Esophagus squamous epithelium (tissue), 5 donors: Measurements from ENCODE around the gene CERS3. TPM values are rescaled to one million over a fixed set of nuclear protein-coding genes. Genes with fewer than 3 reads are reported as not detected.

ENCODE experiments used
- DNase-seq: peaks from one replicate; lab custom pipeline; 2025; lab: John Stamatoyannopoulos, UW
- H3K27ac ChIP-seq, 4 donors: fragments of 200-600 bp; sonication (generic); one replicate each; pipeline ENCODE4 v1.5.1; 2016 to 2019; ENCODE audit warnings: mild to moderate bottlenecking in 1 of 4
- H3K27me3 ChIP-seq, 4 donors: fragments of 200-600 bp; sonication (generic); 1 replicate in 3 of 4; 2 replicates in 1 of 4; pipeline versions ENCODE4 v1.5.1 to v1.6.0; 2017 to 2021; ENCODE audit warnings: antibody characterized with exemption in 1 of 4
- H3K36me3 ChIP-seq, 3 donors: fragments of 200-600 bp; sonication (generic); one replicate each; pipeline ENCODE4 v1.5.1; 2016 to 2019
- H3K4me1 ChIP-seq, 3 donors: fragments of 200-600 bp; sonication (generic); one replicate each; pipeline ENCODE4 v1.5.1; 2017 to 2019
- H3K4me3 ChIP-seq, 4 donors: fragments of 200-600 bp; sonication (generic); 1 replicate in 3 of 4; 2 replicates in 1 of 4; pipeline ENCODE4 v1.5.1; 2016 to 2019; ENCODE audit warnings: mild to moderate bottlenecking in 2 of 4, moderate library complexity in 1 of 4
- H3K9me3 ChIP-seq, 3 donors: fragments of 200-600 bp; sonication (generic); one replicate each; pipeline ENCODE4 v1.5.1; 2016 to 2019
- POLR2A ChIP-seq, 4 donors: fragments of 450-650 bp; IDR thresholded peaks; one replicate each; pipeline ENCODE4 v1.6.1; 2017; ENCODE audit warnings: antibody characterized with exemption in 4 of 4, mild to moderate bottlenecking in 4 of 4, moderate library complexity in 3 of 4
- WGBS, 2 donors: methylation state at CpG; one replicate each; pipeline ENCODE4 v1.1.5; 2018; 5-methylcytosine and 5-hydroxymethylcytosine counted together
- intact Hi-C: fragments of 100-400 bp; cut with DNase I; formaldehyde crosslinking; loops from one replicate; pipeline ENCODE4 v1.15.0; 2022
- total RNA-seq, 4 donors: library from RNA; depleted of rRNA; stranded (reverse); fragments of >200 nt; gene quantifications; one replicate each; pipeline ENCODE4 v1.1.0, GENCODE V29; 2016
- TF ChIP-seq, protein P1 (sequence below), 6 experiments: fragments of 450-650 bp in 4 of 6; fragments of 200-600 bp in 2 of 6; sonication (generic) in 2 of 6; IDR thresholded peaks; one replicate each; pipeline ENCODE4 v1.5.1; 2016 to 2019; ENCODE audit warnings: antibody characterized with exemption in 6 of 6, mild to moderate bottlenecking in 4 of 6, moderate library complexity in 4 of 6
- donor health status: DM: yes; HTN: yes; CAD: no.

Gene CERS3
- total RNA-seq, 4 donors from 2014 or later, result 38.5 to 133 (median 81.9) TPM

DNA sequence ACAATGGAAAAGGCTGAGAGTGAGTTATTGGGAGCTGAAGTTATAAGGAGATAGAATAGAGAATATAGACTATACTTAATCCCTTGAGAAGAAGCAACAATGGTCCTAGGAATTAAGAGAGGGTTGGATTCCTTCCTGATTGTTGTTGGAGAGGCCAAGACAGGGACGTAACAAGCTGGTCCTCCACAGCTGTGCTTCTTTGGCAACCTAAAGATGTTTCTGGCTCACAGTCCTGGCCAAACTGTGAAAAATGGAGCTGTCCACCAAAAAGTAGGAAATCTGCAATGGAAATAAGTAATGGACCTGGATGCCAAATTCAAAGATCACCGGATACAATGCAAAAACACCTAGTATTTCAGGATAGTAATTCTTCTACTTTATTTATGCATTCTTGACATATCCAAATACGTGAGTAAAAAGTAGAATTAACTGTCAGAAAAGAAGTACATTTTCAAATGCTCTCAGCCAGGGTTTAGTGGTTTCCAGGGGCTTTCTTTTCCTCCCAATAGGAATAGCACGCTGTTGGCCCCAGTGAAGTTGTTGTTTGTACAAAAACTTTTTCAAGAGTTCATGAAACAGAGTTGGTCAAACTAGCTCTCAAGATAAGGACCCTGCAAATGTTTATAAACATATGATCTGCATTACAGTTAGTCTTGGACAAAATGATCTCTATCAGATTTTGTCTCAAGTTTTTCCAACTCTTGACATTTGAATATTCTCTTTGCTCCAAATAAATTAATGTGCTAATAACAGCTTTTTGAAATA lies 28.3 kb downstream of the CERS3 start:
- WGBS, 2 donors, result 58 to 65% methylated on average over 4 of the region's 4 CpGs
- H3K4me1 ChIP-seq, result no peaks in the 10 kb centered on the region
- TF ChIP-seq, protein P1, sequence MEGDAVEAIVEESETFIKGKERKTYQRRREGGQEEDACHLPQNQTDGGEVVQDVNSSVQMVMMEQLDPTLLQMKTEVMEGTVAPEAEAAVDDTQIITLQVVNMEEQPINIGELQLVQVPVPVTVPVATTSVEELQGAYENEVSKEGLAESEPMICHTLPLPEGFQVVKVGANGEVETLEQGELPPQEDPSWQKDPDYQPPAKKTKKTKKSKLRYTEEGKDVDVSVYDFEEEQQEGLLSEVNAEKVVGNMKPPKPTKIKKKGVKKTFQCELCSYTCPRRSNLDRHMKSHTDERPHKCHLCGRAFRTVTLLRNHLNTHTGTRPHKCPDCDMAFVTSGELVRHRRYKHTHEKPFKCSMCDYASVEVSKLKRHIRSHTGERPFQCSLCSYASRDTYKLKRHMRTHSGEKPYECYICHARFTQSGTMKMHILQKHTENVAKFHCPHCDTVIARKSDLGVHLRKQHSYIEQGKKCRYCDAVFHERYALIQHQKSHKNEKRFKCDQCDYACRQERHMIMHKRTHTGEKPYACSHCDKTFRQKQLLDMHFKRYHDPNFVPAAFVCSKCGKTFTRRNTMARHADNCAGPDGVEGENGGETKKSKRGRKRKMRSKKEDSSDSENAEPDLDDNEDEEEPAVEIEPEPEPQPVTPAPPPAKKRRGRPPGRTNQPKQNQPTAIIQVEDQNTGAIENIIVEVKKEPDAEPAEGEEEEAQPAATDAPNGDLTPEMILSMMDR (IDR thresholded peaks at IDR 0.05), result no peak
- no peak for TF ChIP-seq POLR2A (IDR thresholded peaks at IDR 0.05)
- H3K27ac ChIP-seq, result no peak overlapping the region
- DNase-seq, result no peak
- no peak overlapping the region for H3K4me3 ChIP-seq
- H3K36me3 ChIP-seq, result peaks cover 0 to 36% (median 0%) of the 10 kb centered on the region in 3 donors
- no peaks in the 10 kb centered on the region for H3K27me3 ChIP-seq
- intact Hi-C loops, result no loop called here
- H3K9me3 ChIP-seq, result no peaks in the 10 kb centered on the region

DNA sequence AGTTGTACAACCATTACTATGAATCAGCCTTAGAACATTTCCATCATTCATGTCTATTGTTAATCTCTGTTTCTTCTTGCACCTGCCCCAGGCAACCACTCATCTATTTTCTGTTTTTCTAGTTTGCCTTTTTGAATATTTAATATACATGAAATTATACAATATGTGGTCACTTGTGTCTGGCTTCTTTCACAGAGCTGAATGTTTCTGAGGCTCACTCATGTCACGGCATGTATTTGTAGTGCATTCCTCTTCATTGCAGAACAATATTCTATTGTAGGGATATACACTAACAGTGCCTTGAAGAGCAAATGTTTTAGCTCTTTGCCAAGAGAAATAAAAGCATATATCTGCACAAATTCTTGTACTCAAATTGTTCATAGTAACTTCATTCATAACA lies 32.9 kb downstream of the CERS3 start:
- intact Hi-C loops, result no loop called here
- Histone ChIP-seq H3K36me3 (peaks cover 0 to 35% (median 0%) of the 10 kb centered on the region in 3 donors), H3K4me3 (no peak overlapping the region), H3K27me3 (no peaks in the 10 kb centered on the region), H3K9me3 (no peaks in the 10 kb centered on the region), H3K27ac (no peak overlapping the region), H3K4me1 (no peaks in the 10 kb centered on the region)
- WGBS, 2 donors, result 50 to 56% methylated on average over 1 of the region's 1 CpG
- TF ChIP-seq, protein P1 (IDR thresholded peaks at IDR 0.05), result no peak
- no peak for TF ChIP-seq POLR2A (IDR thresholded peaks at IDR 0.05)
- DNase-seq, result no peak

DNA sequence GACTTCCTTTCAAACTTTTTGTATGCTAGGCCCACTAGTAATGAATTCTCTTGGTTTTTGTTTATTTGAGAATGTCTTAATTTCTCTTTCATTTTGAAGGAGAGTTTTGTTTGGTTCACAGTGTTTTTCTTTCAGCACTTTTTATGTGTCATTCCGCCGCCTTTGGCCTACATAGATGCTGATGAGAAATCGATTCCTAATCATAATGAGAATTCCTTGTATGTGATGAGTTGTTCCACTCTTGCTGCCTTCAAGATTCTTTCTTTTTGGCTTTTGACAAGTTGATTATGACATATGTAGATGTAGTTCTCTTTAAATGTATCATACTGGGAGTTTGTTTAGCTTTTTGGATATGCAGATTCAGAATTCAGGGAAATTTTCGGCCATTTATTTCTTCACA lies 35.5 kb downstream of the CERS3 start:
- Histone ChIP-seq H3K9me3 (no peaks in the 10 kb centered on the region), H3K27me3 (no peaks in the 10 kb centered on the region), H3K36me3 (peaks cover 0 to 32% (median 0%) of the 10 kb centered on the region in 3 donors), H3K4me1 (no peaks in the 10 kb centered on the region), H3K27ac (no peak overlapping the region), H3K4me3 (no peak overlapping the region)
- 87% methylated on average over 4 of the region's 4 CpGs for WGBS, 2 donors
- DNase-seq, result no peak
- TF ChIP-seq, protein P1 (IDR thresholded peaks at IDR 0.05), result no peak
- no peak for TF ChIP-seq POLR2A (IDR thresholded peaks at IDR 0.05)
- intact Hi-C loops, result no loop called here

DNA sequence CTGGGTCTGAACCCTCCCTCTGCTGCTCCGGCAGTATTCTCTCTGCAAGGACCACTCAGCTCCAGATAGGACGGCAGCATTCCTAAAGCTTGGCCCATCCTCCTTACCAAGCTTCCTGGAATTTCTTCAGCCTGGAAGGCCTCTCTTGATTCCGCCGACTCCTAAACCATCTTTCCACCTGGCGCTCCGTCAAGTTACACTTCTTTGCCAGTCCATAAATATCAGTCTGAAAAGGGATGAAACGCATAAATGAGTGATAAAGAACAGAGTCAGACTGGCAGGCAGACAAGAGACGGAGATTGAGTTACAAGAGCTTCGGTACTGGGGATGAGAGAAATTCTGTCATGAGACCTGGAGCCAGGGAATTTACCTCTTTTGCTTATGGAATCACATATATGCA lies 44.3 kb downstream of the CERS3 start:
- 88 to 91% methylated on average over 6 to 9 of the region's 9 CpGs for WGBS, 2 donors
- intact Hi-C loops, result no loop called here
- H3K27me3 ChIP-seq, result no peaks in the 10 kb centered on the region
- H3K36me3 ChIP-seq, result peaks cover 0 to 92% (median 6%) of the 10 kb centered on the region in 3 donors
- TF ChIP-seq, protein P1 (IDR thresholded peaks at IDR 0.05), result no peak
- TF ChIP-seq POLR2A (IDR thresholded peaks at IDR 0.05), result no peak
- H3K27ac ChIP-seq, result no peak overlapping the region
- no peak for DNase-seq
- H3K4me3 ChIP-seq, result no peak overlapping the region
- peaks cover 0 to 5% (median 0%) of the 10 kb centered on the region in 3 donors for H3K9me3 ChIP-seq
- no peaks in the 10 kb centered on the region for H3K4me1 ChIP-seq

DNA sequence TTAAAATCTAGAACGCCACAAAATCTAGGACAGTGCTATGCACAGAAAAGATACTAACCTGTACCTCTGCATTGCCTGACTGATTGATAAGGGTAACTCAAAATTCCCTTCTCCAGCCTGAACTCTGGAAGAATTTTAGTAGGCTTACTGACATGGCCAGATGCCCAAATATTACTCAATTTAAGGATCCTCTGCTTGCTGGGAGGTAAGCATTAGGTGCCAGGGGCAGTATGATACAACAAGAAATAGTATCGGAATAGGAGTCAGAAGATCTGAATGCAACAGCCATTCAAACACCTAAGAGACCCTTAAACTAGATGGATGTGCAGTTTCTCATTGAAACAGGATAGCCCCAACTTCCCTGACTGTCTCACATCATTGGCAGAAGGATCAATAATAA lies 45.4 kb downstream of the CERS3 start:
- no peak for DNase-seq
- WGBS, 2 donors, result 87 to 89% methylated on average over 2 of the region's 2 CpGs
- peaks cover 0 to 94% (median 10%) of the 10 kb centered on the region in 3 donors for H3K36me3 ChIP-seq
- no peaks in the 10 kb centered on the region for H3K27me3 ChIP-seq
- peaks cover 0 to 16% (median 6%) of the 10 kb centered on the region in 3 donors for H3K9me3 ChIP-seq
- no peak overlapping the region for H3K27ac ChIP-seq
- intact Hi-C loops, result no loop called here
- H3K4me1 ChIP-seq, result no peaks in the 10 kb centered on the region
- TF ChIP-seq POLR2A (IDR thresholded peaks at IDR 0.05), result no peak
- TF ChIP-seq, protein P1 (IDR thresholded peaks at IDR 0.05), result no peak
- no peak overlapping the region for H3K4me3 ChIP-seq
